Amniotic stem cell (primary cell): ENCODE results near the gene ATP10B.

Experiments
- DNase-seq: peaks from one replicate; lab custom pipeline; 2025; lab: John Stamatoyannopoulos, UW

Gene ATP10B

GRCh38 chr5:160635046-160635445, 217.0 kb downstream of the ATP10B start:
- DNase-seq = no peak

DNA sequence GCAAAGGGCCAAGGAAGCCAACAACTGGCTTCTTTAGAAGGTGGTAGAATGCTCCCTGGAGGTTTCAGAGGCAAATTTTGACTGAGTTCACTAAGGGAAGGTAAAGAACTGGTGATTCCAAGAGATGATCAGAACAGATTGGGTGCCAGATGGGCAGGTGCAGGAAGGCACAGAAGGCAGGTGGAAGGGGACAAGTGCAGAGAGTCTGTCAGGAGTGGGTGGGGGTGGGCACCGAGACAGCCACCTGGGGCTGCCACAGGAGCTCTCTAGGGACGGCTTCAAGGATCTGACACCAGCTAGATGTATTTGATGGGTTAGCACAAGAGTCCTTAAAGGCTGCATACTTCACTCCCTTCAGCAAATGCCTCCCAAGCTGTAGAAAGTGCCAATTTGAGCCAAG, 223.0 kb downstream of the ATP10B start:
- DNase-seq = no peak

DNA sequence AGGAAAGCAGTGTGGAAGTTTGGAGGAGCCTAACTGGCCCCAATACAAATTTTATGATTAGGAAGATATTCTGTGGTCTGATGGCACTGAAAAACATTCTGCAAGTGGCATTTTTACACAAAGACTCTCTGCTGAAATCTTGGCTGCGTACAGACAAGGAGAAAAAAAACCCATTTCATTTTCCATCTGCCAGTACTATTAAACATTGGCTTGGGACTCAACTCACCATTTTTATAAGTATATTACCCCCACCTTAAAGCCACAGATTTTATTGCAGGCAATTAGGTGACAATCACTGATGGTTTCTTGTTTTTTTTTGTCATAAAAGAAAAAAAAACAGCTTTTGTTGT, 223.4 kb downstream of the ATP10B start:
- no peak for DNase-seq

DNA sequence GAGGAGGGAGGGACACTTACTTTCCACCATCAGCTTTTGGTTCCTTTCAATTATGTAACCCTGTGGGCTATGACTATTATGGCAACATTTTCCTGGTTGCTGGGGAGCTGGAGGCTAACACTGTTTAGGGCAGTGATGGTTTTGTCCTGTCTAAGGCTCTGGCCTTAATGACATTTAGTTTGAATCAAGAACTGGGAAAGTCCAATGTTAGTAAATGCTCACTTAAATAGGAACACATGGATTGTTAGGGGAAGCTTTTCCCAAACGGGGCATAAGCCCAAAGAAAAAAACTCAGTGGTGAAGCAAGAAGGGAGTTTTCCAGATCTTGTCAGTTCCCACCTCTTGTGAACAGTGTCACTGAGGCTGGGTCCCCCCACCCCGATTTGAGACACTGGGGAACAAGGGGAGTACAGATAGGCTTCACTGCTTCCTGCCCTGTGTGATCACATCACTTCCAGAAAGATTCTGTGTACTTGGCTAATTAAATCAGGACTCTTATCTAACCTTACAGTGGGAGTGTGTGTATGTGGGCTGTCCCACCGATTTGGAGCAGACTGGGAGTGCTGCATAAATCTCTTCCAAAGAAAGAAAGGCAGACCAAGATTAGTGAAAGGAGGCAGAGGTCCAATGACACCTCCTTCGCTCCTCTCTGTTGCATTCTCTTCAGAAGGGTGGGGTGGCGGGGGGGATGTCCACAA, 223.9 kb downstream of the ATP10B start:
- no peak for DNase-seq

DNA sequence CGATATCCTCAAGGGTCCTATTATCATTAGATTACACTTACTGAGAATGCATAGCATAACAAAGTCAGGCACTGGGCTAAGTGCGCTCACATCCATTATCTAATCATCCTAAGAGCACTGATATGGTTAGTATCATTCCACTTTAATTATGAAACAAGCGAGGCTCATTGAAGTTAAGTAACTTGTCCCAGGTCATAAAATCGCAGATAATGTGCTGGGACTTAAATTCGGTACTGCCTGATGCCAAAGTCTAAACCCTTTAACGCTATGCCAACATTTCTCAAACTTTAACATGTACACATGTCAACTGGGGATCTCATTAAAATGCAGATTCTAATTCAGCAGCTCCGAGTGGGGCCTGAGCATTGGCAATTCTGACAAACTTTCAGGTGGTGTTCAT, 225.7 kb downstream of the ATP10B start:
- no peak for DNase-seq

- DNase-seq = no peak
These were observed 230.5 kb downstream of the ATP10B start for GRCh38 chr5:160621526-160621925.

DNA sequence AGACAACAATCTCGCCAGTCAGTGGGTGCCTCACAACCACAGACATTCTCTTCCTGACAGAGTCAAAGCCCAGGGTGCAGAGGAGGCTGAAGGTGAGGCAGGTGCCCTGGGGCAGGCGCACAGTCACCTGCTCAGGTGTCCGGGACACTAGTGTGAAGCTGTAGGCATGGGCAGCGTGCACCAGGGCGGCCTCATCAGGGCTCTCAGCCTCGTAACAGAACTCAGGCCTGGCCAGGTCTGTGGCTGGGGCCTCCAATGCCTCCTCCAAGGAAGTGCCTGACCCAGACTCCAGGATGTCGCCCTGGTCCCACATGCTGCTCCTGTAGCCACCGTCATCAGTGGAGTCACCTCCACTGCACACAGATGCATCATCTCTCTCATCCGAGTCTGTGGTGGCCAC, 231.6 kb downstream of the ATP10B start:
- DNase-seq = no peak

DNA sequence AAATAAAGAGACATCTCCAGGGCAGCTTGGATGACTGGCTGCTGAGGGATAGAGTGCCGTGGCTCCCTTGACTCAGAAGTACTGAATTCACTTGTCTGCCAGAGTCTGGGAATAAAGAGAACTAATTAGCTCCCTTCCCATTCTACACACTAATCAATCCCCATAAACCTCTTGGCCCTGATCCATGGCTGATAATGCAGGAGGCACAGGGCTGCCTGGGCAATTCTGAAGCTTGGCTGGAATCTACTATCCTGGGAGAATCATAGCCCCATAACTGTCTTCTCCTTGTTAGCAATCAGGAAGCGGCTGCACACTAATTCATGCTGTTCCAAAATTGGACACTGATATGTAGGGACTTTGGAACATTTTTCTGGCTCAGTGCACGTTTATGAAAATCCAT, 232.6 kb downstream of the ATP10B start:
- DNase-seq = no peak

GRCh38 chr5:160618286-160618685, 233.7 kb downstream of the ATP10B start:
- no peak for DNase-seq

DNA sequence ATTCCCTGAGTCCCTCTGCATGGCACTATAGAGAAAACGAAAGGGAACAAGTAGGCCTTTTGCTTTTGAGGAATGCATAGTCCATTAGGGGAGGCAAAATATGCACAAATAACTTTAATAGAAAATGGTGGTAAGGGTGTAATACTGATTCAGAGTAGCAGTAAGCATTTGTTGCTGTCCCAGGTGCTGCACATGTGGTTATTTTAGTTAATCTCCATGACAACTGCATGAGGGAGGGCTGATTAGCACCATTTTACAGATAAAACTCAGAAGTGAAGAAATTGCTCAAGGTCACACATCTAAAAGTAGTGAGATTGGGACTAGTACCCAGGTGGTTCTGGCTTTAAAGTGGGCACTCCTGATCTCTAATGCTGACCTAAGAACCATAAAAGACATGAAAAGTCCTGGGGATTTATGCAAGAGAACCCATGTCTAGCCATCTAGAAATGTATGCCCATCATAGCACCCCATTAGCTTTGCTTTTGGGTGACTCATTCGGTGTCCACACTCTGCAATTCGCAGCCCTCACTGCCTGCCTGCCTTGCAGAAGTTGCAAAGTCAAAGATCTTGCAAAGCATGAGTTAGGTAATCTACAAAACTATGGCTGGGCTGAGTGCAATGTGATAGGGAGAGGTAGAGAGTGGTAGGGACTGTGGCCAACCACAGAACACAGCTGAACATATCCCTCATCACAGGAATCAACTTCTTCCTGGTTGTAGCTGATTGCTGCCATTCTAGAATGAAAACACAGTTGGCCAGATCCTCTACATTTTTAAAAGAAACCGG, 235.1 kb downstream of the ATP10B start:
- DNase-seq = no peak

DNA sequence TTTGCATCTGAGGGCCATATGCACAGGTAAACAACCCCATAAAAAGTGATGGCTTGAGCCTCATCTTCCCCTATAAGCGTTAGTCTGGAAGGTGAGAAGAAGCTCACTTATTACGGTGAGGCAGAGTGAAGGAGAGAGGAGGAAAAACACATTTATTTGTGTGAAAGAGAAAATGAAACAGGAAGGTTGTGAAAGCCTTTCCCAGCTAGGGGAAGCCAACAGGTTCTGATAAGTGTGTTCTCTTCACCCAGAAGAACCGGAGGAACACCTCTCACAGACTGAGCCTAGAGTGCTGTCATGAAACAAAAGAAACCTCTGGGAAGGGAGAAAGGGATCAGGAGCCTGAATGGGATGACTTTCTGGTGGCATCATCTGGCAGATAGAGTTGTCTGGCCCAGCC, 237.9 kb downstream of the ATP10B start:
- no peak for DNase-seq

DNA sequence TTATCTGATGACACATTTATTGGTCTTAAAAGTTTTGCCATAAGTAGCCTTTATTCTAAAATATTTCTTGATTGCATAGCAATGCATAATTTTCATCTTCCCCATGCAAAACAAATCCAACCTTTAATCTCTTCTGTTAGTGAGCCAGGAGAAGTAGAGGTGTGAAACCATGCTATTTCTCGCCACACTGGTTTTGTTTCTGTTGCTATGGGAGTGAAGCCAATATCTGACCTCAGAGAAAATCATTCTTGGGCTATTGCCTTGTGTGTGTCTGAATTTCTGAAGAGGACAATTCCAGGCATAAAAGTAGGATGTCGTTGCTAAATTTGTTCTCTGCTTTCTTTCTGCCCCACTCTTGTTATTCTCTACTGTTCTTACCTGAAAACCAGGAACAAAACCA, 246.7 kb downstream of the ATP10B start:
- DNase-seq = no peak

- no peak for DNase-seq
These were observed 247.5 kb downstream of the ATP10B start for GRCh38 chr5:160604484-160604883.

DNA sequence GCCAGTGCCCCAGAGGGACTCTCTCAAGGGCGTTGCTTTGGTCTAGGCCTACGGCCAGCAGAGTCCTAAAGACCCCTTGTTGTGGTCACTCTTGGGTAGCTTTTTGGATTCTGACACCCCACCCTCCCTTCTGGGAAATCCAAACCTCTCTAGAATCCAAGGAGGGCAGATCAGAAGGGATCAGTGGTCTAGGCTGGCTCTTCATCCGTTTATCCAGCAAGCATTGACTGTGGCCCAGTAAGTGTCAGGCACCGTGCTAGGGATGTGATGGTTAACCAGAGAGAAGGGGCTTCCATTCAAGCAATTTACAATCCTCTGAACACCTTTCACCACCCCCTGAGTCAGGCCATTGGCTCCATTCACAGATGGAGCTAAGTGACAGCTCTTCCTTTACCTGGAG, 249.3 kb downstream of the ATP10B start:
- DNase-seq = no peak

DNA sequence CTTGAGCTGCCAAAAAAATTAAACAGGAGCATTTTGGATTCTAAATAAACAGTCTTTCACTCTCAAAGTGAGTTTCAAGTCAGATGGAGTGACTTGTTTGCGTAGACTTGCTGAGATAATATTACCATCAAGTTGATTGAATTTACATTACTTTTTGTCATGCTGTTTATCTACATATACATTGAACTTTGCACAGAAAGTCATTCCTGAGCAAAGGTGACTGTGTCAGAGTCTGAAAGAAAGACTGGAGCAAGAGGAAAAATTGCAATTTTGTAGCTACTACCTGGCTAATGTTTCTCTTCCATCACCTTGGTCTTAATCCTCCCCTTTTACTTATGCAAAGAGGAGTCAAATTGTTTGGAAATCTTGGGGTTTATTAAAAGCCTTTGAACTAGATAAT, 251.0 kb downstream of the ATP10B start:
- no peak for DNase-seq

DNA sequence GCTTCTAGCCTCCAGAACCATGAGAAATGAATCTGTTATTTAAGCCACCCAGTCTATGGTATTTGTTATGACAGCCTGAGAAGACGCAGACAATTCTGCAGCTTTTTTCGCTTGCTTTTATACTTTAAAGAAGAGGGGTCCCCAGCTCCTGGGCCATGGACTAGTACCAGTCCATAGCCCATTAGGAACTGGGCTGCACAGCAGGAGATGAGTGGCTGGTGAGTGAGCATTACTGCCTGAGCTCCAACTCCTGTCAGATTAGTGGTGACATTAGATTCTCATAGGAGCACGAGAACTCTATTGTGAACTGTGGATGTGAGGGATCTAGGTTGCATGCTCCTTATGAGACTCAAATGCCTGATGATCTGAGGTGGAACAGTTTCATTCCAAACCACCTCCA, 278.7 kb downstream of the ATP10B start:
- no peak for DNase-seq

DNA sequence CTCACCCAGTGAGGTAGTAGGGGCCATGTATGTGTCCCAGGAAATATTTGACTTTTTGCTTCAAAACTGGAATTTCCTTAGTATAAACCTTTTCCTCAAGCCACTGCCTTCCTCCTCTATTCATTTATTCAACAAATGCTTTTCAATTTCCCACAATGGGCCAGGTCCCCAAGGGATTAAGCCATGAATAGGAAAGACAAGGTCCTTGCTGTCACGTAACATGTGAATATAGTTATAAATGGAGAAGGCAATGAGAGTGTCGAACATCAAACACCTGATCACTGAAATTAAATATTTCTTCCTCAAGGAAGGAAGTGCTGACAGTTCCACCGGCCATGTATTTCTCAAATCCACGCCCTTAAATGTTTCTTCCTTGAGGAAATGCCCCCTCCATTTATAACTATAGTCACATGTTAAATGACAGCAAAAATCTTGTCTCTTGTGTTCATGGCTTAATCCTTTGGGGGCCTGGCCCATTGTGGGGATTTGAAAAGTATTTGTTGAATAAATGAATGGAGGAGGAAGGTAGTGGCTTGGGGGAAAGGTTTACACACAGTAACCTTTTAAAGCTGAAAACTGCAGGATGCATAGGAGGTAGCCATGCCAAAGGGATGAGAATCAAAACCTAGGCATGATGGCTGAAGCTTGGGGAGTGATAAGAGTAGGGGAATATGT, 284.8 kb downstream of the ATP10B start:
- no peak for DNase-seq

DNA sequence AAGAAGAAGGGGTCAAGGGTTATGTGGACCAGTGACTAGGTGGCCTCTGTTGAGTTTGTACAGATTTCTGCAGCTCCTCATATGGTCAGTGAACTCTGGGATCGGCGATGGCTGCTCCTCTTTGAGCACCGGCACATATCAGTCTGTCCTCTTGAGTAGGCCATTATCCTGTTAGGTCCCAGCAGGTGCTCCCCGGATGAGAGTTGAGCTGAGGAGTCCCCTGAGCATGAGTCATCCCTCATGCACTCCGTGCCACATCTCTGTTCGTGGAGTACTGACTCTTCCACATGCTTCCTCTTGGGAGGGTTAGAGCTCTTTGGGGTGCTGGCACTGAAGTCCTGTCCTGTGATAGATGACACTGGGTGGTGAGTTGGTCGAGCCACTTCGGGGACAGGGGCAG, 286.6 kb downstream of the ATP10B start:
- DNase-seq = no peak

GRCh38 chr5:160556846-160557245, 295.2 kb downstream of the ATP10B start:
- no peak for DNase-seq

GRCh38 chr5:160555971-160556631, 295.9 kb downstream of the ATP10B start:
- DNase-seq = no peak

- DNase-seq = no peak
These were observed 296.4 kb downstream of the ATP10B start for GRCh38 chr5:160555581-160555970.

GRCh38 chr5:160550075-160550474, 301.9 kb downstream of the ATP10B start:
- DNase-seq = no peak
